Stimulated activated naive CD8-positive, alpha-beta T cell treated with anti-CD3 and anti-CD28 coated beads, Interleukin-15, amount 100 ng/mL, for 72 hours (primary cell): Measurements from ENCODE around the gene PLEKHG1.

ENCODE experiments used
- ATAC-seq: fragments of 150-1000 bp; cut with Tn5 transposase; 2 replicates; pipeline ENCODE4 v1.10.0; 2021; ENCODE audit warnings: mild to moderate bottlenecking, moderate library complexity
- DNase-seq, 2 donors: peaks; one replicate each; pipeline ENCODE4 v3.0.0; 2021 to 2022
- H3K27ac Mint-ChIP-seq, 2 donors: one replicate each; pipeline ENCODE4 v1.8.0; 2022; ENCODE audit warnings: mild to moderate bottlenecking in 2 of 2, mixed read lengths in 2 of 2, moderate library complexity in 2 of 2
- H3K27me3 Mint-ChIP-seq: one replicate; pipeline ENCODE4 v1.8.0; 2022; ENCODE audit warnings: mixed read lengths
- H3K4me1 Mint-ChIP-seq: one replicate; pipeline ENCODE4 v1.8.0; 2022; ENCODE audit warnings: mild to moderate bottlenecking, mixed read lengths
- H3K4me3 Mint-ChIP-seq, 2 donors: one replicate each; pipeline ENCODE4 v1.8.0; 2022; ENCODE audit warnings: mild to moderate bottlenecking in 2 of 2, mixed read lengths in 2 of 2, moderate library complexity in 1 of 2
- H3K9me3 Mint-ChIP-seq, 2 donors: one replicate each; pipeline ENCODE4 v1.8.0; 2022; ENCODE audit warnings: mixed read lengths in 2 of 2

The PLEKHG1 gene

DNA sequence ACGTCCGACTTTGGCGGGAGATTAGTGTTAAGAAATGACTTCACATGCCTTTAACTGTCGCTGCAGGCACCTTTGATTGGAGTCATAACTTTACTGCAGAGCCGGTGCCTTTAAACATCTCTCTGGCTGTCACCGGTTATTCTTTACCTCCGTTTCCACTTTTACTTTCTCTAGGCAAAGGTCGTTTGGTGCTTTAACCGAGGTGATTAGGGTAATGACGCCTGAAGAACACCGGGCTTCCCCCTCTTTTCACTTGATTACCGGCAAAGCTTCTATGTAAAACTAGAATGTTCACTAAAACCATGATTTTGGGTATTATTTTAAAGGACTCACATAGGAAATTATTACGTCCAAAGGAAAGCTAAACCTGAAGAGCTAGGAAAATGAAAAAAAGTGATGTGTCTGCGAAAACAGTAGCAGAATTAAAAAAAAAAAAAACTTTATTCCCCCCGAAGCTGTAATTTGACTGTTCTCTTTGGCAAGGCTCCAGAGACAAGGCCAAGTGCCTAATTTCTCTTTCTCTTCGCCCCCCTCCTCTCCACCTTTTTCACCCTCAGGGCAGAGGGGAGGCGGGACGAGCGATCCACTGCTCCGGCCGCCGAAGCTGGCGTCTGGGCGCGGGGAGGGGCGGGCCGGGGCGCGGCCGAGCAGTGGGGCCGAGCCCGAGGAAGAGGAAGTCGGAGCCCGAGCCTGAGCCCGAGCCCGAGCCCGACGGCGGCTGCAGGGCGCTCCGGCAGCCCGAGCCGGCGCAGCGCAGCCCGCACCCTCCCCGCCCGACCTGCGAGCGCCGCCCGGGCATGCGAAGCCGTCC, at the start of gene PLEKHG1:
Gene PLEKHG1 (plus strand): TSS at position 687 of the 811 bp plus-strand sequence. CDS start 133,797 bp downstream, outside the sequence.
- H3K9me3 Mint-ChIP-seq = no peaks in the 10 kb centered on the region
- peaks cover 67% of the 10 kb centered on the region for H3K27me3 Mint-ChIP-seq
- peaks cover 28% of the 10 kb centered on the region for H3K4me1 Mint-ChIP-seq
- DNase-seq (peak; percentile 67 to 76), ATAC-seq (peak; percentile 79)
- peak within 1 kb of the TSS; percentile 86 to 91 for H3K27ac Mint-ChIP-seq
- H3K4me3 Mint-ChIP-seq = peak within 1 kb of the TSS; percentile 86 to 94

DNA sequence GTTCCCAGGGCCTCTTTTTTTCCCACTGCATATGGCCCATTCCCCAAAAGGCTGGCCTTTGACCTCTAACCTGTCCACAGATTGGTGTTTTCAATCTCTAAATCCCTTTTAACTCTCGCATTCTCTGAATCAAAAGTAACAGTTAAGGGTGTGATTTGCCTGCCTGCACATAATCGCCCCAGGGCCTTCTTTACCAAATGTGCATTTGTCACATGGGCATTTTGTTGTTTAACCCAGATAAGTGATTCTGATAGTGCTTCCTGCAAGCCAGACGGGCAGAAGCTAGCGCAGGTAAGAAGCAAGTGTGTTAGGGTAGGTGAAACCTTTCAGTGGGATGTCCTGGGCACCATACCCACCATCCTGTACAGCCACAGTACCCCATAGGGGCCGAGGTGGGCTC, 49.4 kb upstream of the PLEKHG1 start:
- H3K9me3 Mint-ChIP-seq = peaks cover 5 to 7% of the 10 kb centered on the region in 2 donors
- H3K4me3 Mint-ChIP-seq = no peak overlapping the region
- peaks cover 36% of the 10 kb centered on the region for H3K27me3 Mint-ChIP-seq
- H3K4me1 Mint-ChIP-seq = no peaks in the 10 kb centered on the region
- ATAC-seq (no peak), DNase-seq (no peak)
- no peak overlapping the region for H3K27ac Mint-ChIP-seq

DNA sequence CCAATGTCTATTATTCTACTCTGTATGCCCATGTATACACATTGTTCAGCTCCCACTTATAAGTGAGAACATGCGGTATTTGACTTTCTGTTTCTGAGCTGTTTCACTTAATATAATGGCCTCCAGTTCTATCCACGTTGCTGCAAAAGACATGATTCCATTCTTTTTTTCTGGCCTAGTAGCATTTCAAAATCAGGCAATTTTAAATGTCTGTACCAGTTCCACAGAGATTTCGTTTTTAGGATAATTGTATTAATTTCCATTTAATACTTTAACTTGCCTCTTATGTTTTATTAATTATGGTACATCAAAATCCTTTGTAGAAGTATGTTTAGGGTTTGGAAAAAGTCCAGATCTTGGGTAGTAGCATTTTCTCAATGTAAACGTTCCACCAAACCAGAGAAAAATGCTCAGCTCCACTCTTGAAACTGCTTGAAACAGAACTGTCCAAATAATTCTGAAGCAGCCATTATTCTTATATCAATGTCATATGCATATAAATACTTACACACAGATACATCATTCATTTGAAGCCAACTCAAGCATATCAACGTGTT, 42.6 kb upstream of the PLEKHG1 start:
- ATAC-seq (no peak), DNase-seq (no peak)
- Mint-ChIP-seq H3K27ac (no peak overlapping the region), H3K4me1 (no peaks in the 10 kb centered on the region), H3K9me3 (peaks cover 7 to 12% of the 10 kb centered on the region in 2 donors), H3K4me3 (no peak overlapping the region), H3K27me3 (peaks cover 36% of the 10 kb centered on the region)

DNA sequence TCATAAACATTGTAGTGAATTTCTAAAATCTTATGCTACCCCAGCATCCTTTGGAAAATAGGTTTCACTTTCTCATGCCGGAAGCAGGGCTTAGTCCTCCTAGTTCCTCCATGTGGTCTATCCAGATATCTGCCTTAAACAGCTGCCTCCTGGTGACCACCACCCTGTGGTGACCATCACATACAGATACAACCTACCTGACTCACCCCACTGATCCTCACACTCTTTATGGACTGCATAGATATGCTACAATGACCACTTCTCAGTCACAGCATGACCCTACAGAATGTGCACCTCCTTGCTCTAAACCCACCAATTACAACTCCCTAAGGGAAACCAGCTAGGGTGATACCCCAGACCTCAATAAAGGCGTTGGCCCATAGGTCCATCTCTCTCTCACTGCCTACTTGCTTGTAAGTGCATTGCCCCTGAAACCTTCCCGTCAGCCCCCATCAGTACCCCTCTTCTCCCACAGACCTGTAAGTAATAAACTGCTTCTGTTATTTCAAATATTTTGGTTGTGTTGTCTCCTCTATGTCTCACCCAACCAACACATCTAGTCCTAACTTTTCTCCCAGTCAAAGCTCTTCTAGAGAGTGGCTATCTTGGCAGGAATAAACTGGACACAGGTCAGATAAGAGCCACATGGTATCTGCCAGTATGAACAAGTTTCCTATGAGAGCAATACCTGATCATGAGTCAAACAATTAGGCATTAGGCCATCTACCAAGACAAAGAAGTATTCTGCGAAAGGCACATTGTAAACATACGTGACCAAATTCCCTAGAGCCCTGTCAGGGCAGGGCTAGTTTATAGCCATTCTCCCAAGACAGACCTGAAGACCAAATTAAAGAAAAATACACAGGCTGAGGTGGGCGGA, 39.4 kb upstream of the PLEKHG1 start:
- Mint-ChIP-seq H3K27ac (no peak overlapping the region), H3K4me3 (no peak overlapping the region), H3K27me3 (peaks cover 33% of the 10 kb centered on the region), H3K9me3 (peaks cover 0 to 7% of the 10 kb centered on the region in 2 donors), H3K4me1 (no peaks in the 10 kb centered on the region)
- ATAC-seq (no peak), DNase-seq (no peak)

DNA sequence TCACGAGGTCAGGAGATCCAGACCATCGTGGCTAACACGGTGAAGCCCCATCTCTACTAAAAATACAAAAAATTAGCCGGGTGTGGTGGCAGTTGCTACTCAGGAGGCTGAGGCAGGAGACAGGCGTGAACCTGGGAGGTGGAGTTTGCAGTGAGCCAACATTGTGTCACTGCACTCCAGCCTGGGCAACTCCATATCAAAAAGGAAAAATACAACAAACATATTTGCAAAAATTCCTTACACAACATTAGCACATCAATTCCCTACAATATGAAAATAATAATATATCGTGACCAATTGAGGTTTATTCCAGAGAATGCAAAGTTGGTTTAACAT, 38.8 kb upstream of the PLEKHG1 start:
- no peak for ATAC-seq
- no peak overlapping the region for H3K4me3 Mint-ChIP-seq

DNA sequence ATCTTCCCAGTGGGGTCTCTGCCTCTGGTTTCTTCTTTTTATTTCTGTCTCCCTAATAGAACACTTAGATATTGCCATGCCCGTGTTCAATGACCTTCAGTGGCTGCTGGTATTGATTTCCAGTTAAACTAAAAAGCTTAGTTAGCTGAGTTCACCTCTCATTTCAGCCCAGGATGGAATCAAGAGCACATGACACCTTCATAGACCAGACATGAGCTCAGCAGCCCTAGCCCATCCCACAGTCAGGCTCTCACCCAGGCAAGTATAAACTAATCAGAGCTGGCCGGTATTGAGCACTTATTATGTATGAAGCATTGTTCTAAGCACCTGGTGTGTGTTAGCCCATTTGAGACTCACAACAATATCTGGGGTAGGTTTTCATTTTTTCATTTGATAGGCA, 33.7 kb upstream of the PLEKHG1 start:
- DNase-seq = no peak
- Mint-ChIP-seq H3K4me3 (no peak overlapping the region), H3K4me1 (no peaks in the 10 kb centered on the region), H3K27ac (no peak overlapping the region), H3K9me3 (no peaks in the 10 kb centered on the region), H3K27me3 (peaks cover 25% of the 10 kb centered on the region)
- no peak for ATAC-seq

More for the DNA sequence above, 38.8 kb upstream of the PLEKHG1 start:
- Mint-ChIP-seq H3K27ac (no peak overlapping the region), H3K9me3 (peaks cover 0 to 7% of the 10 kb centered on the region in 2 donors), H3K27me3 (peaks cover 39% of the 10 kb centered on the region), H3K4me1 (no peaks in the 10 kb centered on the region)
- no peak for DNase-seq

DNA sequence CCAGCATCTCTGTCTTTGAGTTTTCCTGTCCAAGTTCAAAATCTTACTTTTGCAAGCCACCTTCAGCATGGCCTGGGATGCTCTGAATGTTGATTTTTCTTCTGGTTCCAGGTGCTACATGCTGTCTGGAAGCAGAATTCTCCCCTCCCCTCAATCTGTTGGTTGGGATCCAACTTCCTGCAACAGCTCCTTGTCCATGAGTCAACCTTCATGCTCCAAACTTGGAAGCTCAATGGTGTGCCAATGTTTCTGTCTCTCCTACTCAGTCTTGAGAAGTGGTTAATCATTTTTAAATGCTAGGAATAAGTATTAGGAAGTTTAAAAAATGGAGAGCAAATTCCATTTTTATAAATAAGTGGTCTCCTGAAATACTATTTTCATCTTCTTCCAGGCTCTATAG, 33.2 kb upstream of the PLEKHG1 start:
- no peak for DNase-seq
- Mint-ChIP-seq H3K4me3 (no peak overlapping the region), H3K9me3 (no peaks in the 10 kb centered on the region), H3K4me1 (no peaks in the 10 kb centered on the region), H3K27ac (no peak overlapping the region), H3K27me3 (peaks cover 25% of the 10 kb centered on the region)
- no peak for ATAC-seq

DNA sequence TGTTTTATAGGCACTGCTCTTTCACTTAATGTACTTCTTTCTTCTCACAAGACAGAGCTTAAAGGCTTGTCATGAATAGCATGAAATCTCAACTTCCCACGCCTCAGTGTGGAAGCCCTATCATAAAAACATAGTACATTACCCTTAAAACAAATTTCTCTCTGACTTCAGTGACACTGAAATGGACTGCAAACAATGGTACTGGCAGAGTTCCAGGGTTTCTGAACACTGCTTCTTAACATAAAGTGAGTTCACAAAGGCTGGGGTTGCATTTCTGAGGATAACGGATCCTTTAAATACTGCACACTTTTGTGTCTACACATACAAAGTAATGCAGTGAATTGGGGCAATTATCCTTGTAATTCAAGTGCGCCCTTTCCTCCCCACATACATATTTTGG, 32.3 kb upstream of the PLEKHG1 start:
- Mint-ChIP-seq H3K4me1 (no peaks in the 10 kb centered on the region), H3K27me3 (peaks cover 29% of the 10 kb centered on the region), H3K9me3 (no peaks in the 10 kb centered on the region), H3K4me3 (no peak overlapping the region), H3K27ac (no peak overlapping the region)
- DNase-seq (no peak), ATAC-seq (no peak)

DNA sequence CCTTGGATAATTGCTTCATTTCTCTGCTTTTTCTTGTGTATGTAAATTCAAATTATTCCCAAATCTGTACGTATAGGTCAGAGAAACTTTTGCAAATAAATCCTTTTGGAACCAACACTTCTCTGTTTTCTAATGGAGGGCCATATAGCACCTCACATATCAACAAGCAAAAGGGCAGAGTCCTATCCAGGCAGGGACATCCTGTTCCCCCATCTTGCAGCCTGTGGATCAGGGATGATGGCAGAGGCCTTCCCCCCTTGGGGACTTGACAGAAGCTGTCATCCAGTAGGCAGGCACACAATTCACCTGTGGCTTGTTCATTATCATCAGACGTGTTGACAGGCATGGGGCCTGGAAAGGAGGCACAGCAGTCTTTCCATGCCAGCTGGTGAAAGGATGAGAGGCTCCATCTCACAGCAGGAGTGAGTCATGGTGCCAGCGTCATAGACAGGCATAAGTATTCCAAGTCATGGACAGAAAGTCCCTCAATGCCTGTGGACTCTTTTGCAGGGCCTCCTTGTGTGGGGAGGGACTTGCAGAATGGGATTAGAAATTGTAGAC, 31.8 kb upstream of the PLEKHG1 start:
- Mint-ChIP-seq H3K27me3 (peaks cover 34% of the 10 kb centered on the region), H3K4me1 (no peaks in the 10 kb centered on the region), H3K9me3 (no peaks in the 10 kb centered on the region), H3K27ac (no peak overlapping the region), H3K4me3 (no peak overlapping the region)
- DNase-seq (no peak), ATAC-seq (no peak)

DNA sequence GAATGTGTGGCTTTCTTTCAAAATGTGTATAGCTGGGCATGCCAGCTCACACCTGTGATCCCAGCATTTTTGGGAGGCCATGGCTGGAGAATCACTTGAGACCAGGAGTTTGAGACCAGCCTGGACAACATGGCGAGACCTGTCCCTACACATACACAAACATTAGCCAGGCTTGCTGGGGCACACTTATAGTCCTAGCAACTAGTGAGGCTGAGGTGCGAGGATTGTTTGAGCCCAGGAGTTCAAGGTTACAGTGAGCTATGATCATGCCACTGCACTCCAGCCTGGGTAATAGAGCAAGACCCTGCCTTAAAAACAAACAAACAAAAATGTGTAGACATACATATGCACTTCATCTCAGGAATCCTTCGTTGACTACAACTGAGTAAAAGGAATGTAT, 31.1 kb upstream of the PLEKHG1 start:
- no peaks in the 10 kb centered on the region for H3K9me3 Mint-ChIP-seq
- no peaks in the 10 kb centered on the region for H3K4me1 Mint-ChIP-seq
- ATAC-seq = no peak
- no peak overlapping the region for H3K27ac Mint-ChIP-seq
- DNase-seq = no peak
- H3K4me3 Mint-ChIP-seq = no peak overlapping the region
- peaks cover 41% of the 10 kb centered on the region for H3K27me3 Mint-ChIP-seq

DNA sequence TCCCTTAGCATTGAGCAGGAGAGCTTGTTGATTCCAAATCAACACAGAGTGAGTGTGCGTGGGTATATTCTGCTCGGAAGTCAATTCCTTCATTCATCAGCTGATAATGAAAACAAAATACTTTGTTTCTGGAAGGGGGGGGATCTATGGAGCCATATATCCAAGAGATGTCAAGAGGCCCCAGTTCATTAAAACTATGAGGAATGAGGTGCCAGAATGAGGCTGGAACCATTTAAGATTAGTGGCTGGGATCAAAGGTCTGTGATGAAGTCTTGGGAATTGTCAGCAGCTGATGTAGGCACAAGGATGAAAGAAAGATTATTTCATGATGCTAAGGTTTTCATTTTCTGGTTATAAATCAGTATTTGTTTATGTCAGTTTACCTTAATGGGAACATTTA, 30.5 kb upstream of the PLEKHG1 start:
- no peaks in the 10 kb centered on the region for H3K9me3 Mint-ChIP-seq
- DNase-seq (no peak), ATAC-seq (no peak)
- no peak overlapping the region for H3K27ac Mint-ChIP-seq
- H3K27me3 Mint-ChIP-seq = peaks cover 47% of the 10 kb centered on the region
- no peak overlapping the region for H3K4me3 Mint-ChIP-seq
- H3K4me1 Mint-ChIP-seq = no peaks in the 10 kb centered on the region

DNA sequence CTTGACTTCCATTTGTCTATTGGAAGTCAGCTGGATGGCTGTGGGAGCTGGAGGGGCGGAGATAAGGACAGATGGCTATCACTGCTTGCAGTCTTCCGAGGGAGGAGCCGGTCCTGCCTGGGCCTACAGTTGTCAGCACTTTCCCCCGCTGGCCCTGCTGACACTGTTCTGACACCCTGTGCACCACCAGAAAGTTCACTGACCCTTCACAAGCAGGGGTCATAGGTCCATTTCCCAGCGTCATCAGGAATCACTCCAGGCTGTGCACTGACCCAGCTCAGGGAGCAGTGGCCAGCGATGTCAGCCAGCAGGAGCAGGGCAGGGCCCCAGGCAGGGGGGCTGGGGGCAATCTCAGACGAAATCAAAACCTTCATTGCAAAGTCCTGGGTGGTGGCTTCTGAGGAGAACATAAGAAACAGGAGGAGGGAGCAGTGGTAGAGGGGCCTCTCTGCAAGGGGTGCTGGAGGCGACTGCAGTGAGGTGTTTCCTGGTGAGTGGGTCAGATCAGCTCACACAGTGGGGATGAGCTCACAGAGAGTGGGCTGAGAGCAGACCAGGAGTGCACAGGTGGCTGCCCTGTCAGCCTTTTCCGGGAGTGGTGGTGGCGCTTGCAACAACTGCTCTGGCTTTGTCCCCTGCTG, 26.5 kb upstream of the PLEKHG1 start:
- no peak for ATAC-seq
- Mint-ChIP-seq H3K4me3 (no peak overlapping the region), H3K4me1 (no peaks in the 10 kb centered on the region), H3K27me3 (peaks cover 60% of the 10 kb centered on the region), H3K9me3 (no peaks in the 10 kb centered on the region), H3K27ac (no peak overlapping the region)
- DNase-seq = no peak

DNA sequence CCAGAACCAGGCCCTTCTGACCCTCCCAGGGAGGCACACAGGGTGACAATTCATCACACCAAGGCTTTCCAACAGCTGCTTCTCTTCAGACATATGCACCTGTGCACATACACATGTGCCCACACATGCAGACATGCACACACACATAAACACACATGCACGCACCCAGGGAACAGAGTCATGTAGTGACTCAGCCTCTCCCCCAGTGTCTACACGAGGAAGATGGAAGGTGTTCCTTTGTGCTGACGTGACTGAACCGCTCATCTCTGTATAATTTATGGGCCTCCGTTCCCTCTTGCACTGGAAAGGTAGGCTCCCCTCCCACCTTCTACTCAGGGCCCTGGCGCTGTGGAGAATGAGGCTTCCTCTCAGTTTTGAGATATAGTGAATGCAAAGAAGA, 23.8 kb upstream of the PLEKHG1 start:
- no peak overlapping the region for H3K27ac Mint-ChIP-seq
- H3K4me3 Mint-ChIP-seq = no peak overlapping the region
- peak; percentile 14 for ATAC-seq
- no peaks in the 10 kb centered on the region for H3K4me1 Mint-ChIP-seq
- DNase-seq = no peak
- peaks cover 54% of the 10 kb centered on the region for H3K27me3 Mint-ChIP-seq
- no peaks in the 10 kb centered on the region for H3K9me3 Mint-ChIP-seq

DNA sequence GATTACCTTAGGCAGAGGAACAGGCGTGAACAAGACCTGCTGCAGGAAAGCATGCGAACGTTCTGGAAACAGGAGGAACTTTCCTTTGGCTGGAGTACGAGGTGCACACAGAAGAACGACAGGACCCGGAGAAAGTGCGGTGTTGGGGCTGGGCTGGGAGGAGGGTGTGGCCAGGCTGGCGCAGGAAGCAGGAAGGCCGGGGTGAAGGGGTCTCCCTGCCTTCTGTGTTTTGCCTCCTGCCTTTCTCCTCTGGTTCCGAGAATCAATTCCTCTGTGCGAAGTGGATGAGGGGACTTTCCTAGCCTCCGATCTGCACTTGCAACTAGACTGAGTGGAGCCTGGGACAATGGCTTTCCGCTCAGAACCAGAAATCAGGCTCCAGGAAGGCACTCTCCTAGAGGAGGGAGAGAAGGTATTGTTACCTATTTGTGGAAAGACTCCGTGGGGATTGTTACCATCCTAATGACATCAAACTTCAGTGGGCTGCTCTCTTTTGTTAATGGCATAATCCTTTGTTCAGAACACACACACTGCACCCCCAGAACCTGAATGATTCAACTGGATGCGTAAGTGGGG, 22.9 kb upstream of the PLEKHG1 start:
- no peak for DNase-seq
- no peaks in the 10 kb centered on the region for H3K4me1 Mint-ChIP-seq
- H3K27ac Mint-ChIP-seq = peak overlapping the region in 1 of 2 donors; percentile 66
- ATAC-seq = no peak
- no peaks in the 10 kb centered on the region for H3K9me3 Mint-ChIP-seq
- H3K4me3 Mint-ChIP-seq = no peak overlapping the region
- peaks cover 54% of the 10 kb centered on the region for H3K27me3 Mint-ChIP-seq

DNA sequence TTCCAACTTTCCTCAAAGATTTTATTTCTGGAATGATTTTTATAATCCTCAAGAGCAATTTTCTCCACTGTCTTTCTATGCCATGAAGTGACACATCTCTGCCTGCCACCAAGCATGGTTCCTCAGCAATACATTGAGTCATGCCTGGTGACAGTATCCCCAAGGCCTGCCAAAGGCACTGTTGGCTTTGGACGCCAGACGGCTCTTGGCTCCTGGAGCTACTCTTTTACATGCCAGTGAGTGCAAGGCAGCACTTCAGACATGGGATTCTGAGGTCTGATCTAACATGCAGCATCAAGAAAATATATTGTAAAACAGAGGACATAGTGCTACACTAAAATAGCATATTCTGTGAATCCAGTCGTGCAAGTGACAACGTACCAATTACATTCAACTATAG, 20.1 kb upstream of the PLEKHG1 start:
- ATAC-seq (no peak), DNase-seq (no peak)
- H3K4me3 Mint-ChIP-seq = no peak overlapping the region
- H3K27me3 Mint-ChIP-seq = peaks cover 36% of the 10 kb centered on the region
- no peaks in the 10 kb centered on the region for H3K4me1 Mint-ChIP-seq
- H3K9me3 Mint-ChIP-seq = no peaks in the 10 kb centered on the region
- no peak overlapping the region for H3K27ac Mint-ChIP-seq
